Endothelial cell (in vitro differentiated cells): ENCODE measurements around the gene HNRNPU. TPM values are rescaled to one million over a fixed set of nuclear protein-coding genes. Genes with fewer than 3 reads are reported as not detected.

Source experiments
- DNase-seq: peaks from one replicate; pipeline ENCODE4 v3.0.0; 2021; ENCODE audit warnings: low spot score
- H3K27ac Mint-ChIP-seq: one replicate; pipeline ENCODE4 v1.8.0; 2021; ENCODE audit warnings: mixed read lengths, inconsistent platforms; ENCODE audit not compliant: unreplicated experiment
- H3K27me3 Mint-ChIP-seq: one replicate; pipeline ENCODE4 v1.8.0; 2021; ENCODE audit warnings: mild to moderate bottlenecking, moderate library complexity, mixed read lengths, inconsistent platforms; ENCODE audit not compliant: unreplicated experiment
- H3K36me3 Mint-ChIP-seq: one replicate; pipeline ENCODE4 v1.8.0; 2021; ENCODE audit warnings: mild to moderate bottlenecking, low read depth, mixed read lengths, inconsistent platforms; ENCODE audit not compliant: unreplicated experiment
- H3K4me1 Mint-ChIP-seq: one replicate; pipeline ENCODE4 v1.8.0; 2021; ENCODE audit warnings: mild to moderate bottlenecking, mixed read lengths, inconsistent platforms; ENCODE audit not compliant: unreplicated experiment
- H3K4me3 Mint-ChIP-seq: one replicate; pipeline ENCODE4 v1.8.0; 2021; ENCODE audit warnings: mild to moderate bottlenecking, mixed read lengths, inconsistent platforms; ENCODE audit not compliant: unreplicated experiment
- H3K9me3 Mint-ChIP-seq: one replicate; pipeline ENCODE4 v1.8.0; 2021; ENCODE audit warnings: mixed read lengths, inconsistent platforms; ENCODE audit not compliant: unreplicated experiment
- CTCF ChIP-seq: fragments of 200-600 bp; sonication (generic); IDR thresholded peaks from one replicate; pipeline ENCODE4 v1.5.0; 2021; ENCODE audit warnings: antibody characterized with exemption; ENCODE audit not compliant: unreplicated experiment
- total RNA-seq: library from RNA; stranded (reverse); fragmentation: NEBNext Ultra II Directional; extraction: Animal tissue kit (Norgen Biotek cat#: 25700); gene quantifications from one replicate; pipeline ENCODE4 v1.2.1, GENCODE V29; 2021; ENCODE audit not compliant: unreplicated experiment

Gene HNRNPU
- total RNA-seq, 1 donor from 2014 or later, result 381 TPM

- Mint-ChIP-seq H3K4me3 (no peak overlapping the region), H3K36me3 (no peaks in the 10 kb centered on the region), H3K4me1 (no peaks in the 10 kb centered on the region), H3K27ac (no peak overlapping the region), H3K27me3 (no peaks in the 10 kb centered on the region), H3K9me3 (no peaks in the 10 kb centered on the region)
- no peak for DNase-seq
- no peak for TF ChIP-seq CTCF
Measured at GRCh38 chr1:244822878-244823277, 41.5 kb downstream of the HNRNPU start.

GRCh38 chr1:244821134-244821533 lies 43.2 kb downstream of the HNRNPU start:
- Mint-ChIP-seq H3K9me3 (no peaks in the 10 kb centered on the region), H3K27ac (no peak overlapping the region), H3K4me3 (no peak overlapping the region), H3K27me3 (peaks cover 3% of the 10 kb centered on the region), H3K4me1 (no peaks in the 10 kb centered on the region), H3K36me3 (no peaks in the 10 kb centered on the region)
- DNase-seq, result no peak
- no peak for TF ChIP-seq CTCF

- peaks cover 5% of the 10 kb centered on the region for H3K4me1 Mint-ChIP-seq
- H3K4me3 Mint-ChIP-seq, result no peak overlapping the region
- no peak overlapping the region for H3K27ac Mint-ChIP-seq
- H3K36me3 Mint-ChIP-seq, result no peaks in the 10 kb centered on the region
- no peaks in the 10 kb centered on the region for H3K9me3 Mint-ChIP-seq
- no peak for DNase-seq
- no peak for TF ChIP-seq CTCF
- peaks cover 7% of the 10 kb centered on the region for H3K27me3 Mint-ChIP-seq
Measured at GRCh38 chr1:244820131-244820530, 44.2 kb downstream of the HNRNPU start.

GRCh38 chr1:244817415-244817894 lies 46.9 kb downstream of the HNRNPU start:
- TF ChIP-seq CTCF, result no peak
- H3K4me3 Mint-ChIP-seq, result no peak overlapping the region
- no peak for DNase-seq
- H3K4me1 Mint-ChIP-seq, result peaks cover 5% of the 10 kb centered on the region
- no peak overlapping the region for H3K27ac Mint-ChIP-seq
- no peaks in the 10 kb centered on the region for H3K36me3 Mint-ChIP-seq
- peaks cover 9% of the 10 kb centered on the region for H3K27me3 Mint-ChIP-seq
- no peaks in the 10 kb centered on the region for H3K9me3 Mint-ChIP-seq

GRCh38 chr1:244815600-244816099 lies 48.7 kb downstream of the HNRNPU start:
- DNase-seq, result no peak
- H3K4me1 Mint-ChIP-seq, result peaks cover 5% of the 10 kb centered on the region
- H3K9me3 Mint-ChIP-seq, result no peaks in the 10 kb centered on the region
- no peak for TF ChIP-seq CTCF
- H3K27ac Mint-ChIP-seq, result no peak overlapping the region
- no peaks in the 10 kb centered on the region for H3K36me3 Mint-ChIP-seq
- peaks cover 11% of the 10 kb centered on the region for H3K27me3 Mint-ChIP-seq
- H3K4me3 Mint-ChIP-seq, result no peak overlapping the region
